ENCODE measurements around the gene CNTN5.

The CNTN5 gene

GRCh38 chr11:99464985-99465384, 444.2 kb downstream of the CNTN5 start:
- no peak for DNase-seq
- Histone ChIP-seq H3K27me3 (replicated peaks) (no peaks in the 10 kb centered on the region), H3K4me3 (ENCODE audit: low read depth, low read length) (no peak overlapping the region), H3K27ac (no peak overlapping the region), H3K36me3 (replicated peaks) (no peaks in the 10 kb centered on the region)
- in situ Hi-C loops (cut with HindIII; ENCODE audit: low pct_ligation_motif_present, low sequenced_read_pairs) = no loop called here
- TF ChIP-seq CTCF (IDR thresholded peaks at IDR 0.05; ENCODE audit: low read depth, low read length, missing control alignments) = no peak

DNA sequence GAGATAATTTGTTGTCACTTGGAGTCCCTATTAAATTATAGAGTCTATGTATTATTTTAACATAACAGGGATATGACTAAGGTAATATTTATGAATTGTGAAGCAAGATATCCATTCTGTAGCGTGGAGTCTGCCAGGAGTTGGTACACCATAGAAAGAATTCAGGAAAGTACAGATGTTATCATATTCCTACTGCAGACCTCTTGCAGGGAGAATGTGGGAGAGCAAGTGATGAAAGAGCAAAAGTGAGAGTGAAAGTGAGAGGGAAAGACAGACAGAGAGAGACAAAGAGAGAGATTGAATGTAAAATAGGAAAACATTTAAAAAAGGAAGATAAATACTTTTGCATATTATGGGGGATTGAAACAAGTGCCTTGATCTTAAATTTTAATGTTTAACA, 468.8 kb downstream of the CNTN5 start:
- Histone ChIP-seq H3K27me3 (replicated peaks) (no peaks in the 10 kb centered on the region), H3K4me3 (ENCODE audit: low read depth, low read length) (no peak overlapping the region), H3K36me3 (replicated peaks) (no peaks in the 10 kb centered on the region), H3K27ac (no peak overlapping the region)
- TF ChIP-seq CTCF (IDR thresholded peaks at IDR 0.05; ENCODE audit: low read depth, low read length, missing control alignments) = no peak
- in situ Hi-C loops (cut with HindIII; ENCODE audit: low pct_ligation_motif_present, low sequenced_read_pairs) = no loop called here
- no peak for DNase-seq

DNA sequence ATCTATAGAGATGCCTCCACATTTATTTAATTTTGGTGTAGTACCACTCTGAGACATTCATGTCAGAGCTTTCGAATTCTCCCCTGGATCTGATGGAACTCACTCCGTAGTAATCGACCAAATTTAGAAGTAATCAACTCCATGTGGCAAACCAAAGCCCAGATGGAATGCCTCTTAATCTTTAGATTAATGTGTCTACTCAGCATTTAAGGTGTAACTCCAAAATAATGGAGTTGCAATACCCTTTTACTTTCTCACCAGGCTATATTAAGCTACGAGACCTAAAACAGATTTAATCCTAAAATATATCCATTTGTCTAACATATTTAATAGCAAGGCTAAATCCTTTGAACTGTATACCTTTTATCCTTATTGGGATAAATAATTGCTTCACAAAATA, 473.3 kb downstream of the CNTN5 start:
- Histone ChIP-seq H3K27ac (no peak overlapping the region), H3K4me3 (ENCODE audit: low read depth, low read length) (no peak overlapping the region), H3K36me3 (replicated peaks) (no peaks in the 10 kb centered on the region), H3K27me3 (replicated peaks) (no peaks in the 10 kb centered on the region)
- DNase-seq = no peak
- in situ Hi-C loops (cut with HindIII; ENCODE audit: low pct_ligation_motif_present, low sequenced_read_pairs) = no loop called here
- no peak for TF ChIP-seq CTCF (IDR thresholded peaks at IDR 0.05; ENCODE audit: low read depth, low read length, missing control alignments)

DNA sequence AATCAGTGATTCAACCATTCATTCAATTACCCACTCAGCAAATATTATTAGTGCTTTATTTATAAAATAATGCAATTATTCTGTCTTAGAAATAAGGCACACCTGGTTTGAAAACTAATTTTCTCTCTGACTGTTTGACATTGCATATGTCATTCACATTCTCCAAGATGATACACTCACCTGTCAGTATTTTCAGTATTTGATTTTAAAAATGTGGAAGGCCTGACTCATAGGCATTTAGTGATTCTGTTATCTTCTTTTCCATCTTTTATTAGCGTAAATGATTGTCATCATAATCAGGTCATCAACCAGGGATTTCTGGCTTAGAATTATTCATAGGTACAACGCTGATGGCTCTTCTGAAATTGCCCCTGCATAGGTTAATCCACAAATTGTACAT, 480.9 kb downstream of the CNTN5 start:
- H3K36me3 ChIP-seq (replicated peaks) = no peaks in the 10 kb centered on the region
- H3K4me3 ChIP-seq (ENCODE audit: low read depth, low read length) = no peak overlapping the region
- DNase-seq = no peak
- in situ Hi-C loops (cut with HindIII; ENCODE audit: low pct_ligation_motif_present, low sequenced_read_pairs) = no loop called here
- H3K27me3 ChIP-seq (replicated peaks) = no peaks in the 10 kb centered on the region
- no peak overlapping the region for H3K27ac ChIP-seq
- no peak for TF ChIP-seq CTCF (IDR thresholded peaks at IDR 0.05; ENCODE audit: low read depth, low read length, missing control alignments)

- peak; percentile 25 for DNase-seq
- Histone ChIP-seq H3K4me3 (ENCODE audit: low read depth, low read length) (no peak overlapping the region), H3K36me3 (replicated peaks) (no peaks in the 10 kb centered on the region), H3K27me3 (replicated peaks) (no peaks in the 10 kb centered on the region), H3K27ac (no peak overlapping the region)
- in situ Hi-C loops (cut with HindIII; ENCODE audit: low pct_ligation_motif_present, low sequenced_read_pairs) = no loop called here
- no peak for TF ChIP-seq CTCF (IDR thresholded peaks at IDR 0.05; ENCODE audit: low read depth, low read length, missing control alignments)
Measured at GRCh38 chr11:99505316-99505715, 484.6 kb downstream of the CNTN5 start.

DNA sequence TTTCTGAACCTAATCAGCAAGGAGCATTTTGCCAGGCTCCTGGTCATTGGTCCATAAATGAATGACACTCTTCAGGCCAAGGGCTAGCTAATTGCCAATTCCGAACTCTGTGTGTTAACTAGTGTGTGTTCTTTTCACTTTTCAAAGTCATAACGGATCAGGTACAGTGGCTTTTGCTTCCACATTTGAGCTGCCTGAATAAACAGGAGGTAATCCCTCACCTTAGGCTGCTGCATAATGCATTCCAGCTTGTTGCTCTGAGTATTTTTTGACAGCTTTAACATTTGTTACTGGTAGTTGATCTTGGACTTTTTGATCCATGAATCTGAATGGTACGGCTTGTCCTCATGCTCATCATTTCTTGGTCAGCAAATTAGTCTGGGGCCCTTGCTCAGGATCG, 485.1 kb downstream of the CNTN5 start:
- H3K4me3 ChIP-seq (ENCODE audit: low read depth, low read length) = no peak overlapping the region
- TF ChIP-seq CTCF (IDR thresholded peaks at IDR 0.05; ENCODE audit: low read depth, low read length, missing control alignments) = no peak
- H3K27me3 ChIP-seq (replicated peaks) = no peaks in the 10 kb centered on the region
- in situ Hi-C loops (cut with HindIII; ENCODE audit: low pct_ligation_motif_present, low sequenced_read_pairs) = no loop called here
- DNase-seq = no peak
- no peak overlapping the region for H3K27ac ChIP-seq
- H3K36me3 ChIP-seq (replicated peaks) = no peaks in the 10 kb centered on the region
